Skin epidermis (tissue), 12 donors: Measurements from ENCODE around the gene PHOX2A.
"Not testable (repeated sequence)": the region's sequence is repeated elsewhere in the genome, so short reads cannot be mapped to it uniquely, and the experiment has no call there.

Experiments used
- H3K27ac ChIP-seq, 21 experiments: fragments of 200-600 bp; sonication (generic) in 11 of 21; one replicate each; pipeline ENCODE4 v1.5.0; 2020; ENCODE audit warnings: mild to moderate bottlenecking in 3 of 21, inconsistent platforms in 2 of 21, moderate library complexity in 2 of 21
- H3K4me3 ChIP-seq, 7 experiments: fragments of 200-600 bp; sonication (generic) in 2 of 7; one replicate each; pipeline ENCODE4 v1.5.0; 2020; ENCODE audit warnings: inconsistent platforms in 2 of 7, mild to moderate bottlenecking in 2 of 7, moderate library complexity in 1 of 7

PHOX2A gene

DNA sequence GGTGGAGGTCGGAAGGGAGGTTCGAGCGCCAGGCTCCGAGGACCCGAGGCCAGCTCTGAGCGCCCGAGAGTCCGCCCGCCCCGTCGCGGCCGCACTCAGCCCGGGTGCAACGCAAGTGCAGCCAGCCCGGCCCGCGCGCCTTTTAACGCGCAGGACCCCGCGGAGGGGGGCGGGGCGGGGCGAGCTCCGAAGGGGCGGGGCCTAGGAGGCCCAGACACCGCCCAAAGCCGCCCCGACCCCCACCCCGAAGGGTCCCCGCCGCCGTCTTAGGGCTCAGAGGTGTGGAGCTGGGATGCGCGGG lies at the start of gene PHOX2A:
TSS of gene PHOX2A (minus strand) at position 117 of the 301 bp plus-strand sequence. CDS start 172 bp downstream, outside the sequence.
- peak within 1 kb of the TSS in 2 of 7 experiments; percentile 12 for H3K4me3 ChIP-seq
- H3K27ac ChIP-seq, result no peak within 1 kb of the TSS

DNA sequence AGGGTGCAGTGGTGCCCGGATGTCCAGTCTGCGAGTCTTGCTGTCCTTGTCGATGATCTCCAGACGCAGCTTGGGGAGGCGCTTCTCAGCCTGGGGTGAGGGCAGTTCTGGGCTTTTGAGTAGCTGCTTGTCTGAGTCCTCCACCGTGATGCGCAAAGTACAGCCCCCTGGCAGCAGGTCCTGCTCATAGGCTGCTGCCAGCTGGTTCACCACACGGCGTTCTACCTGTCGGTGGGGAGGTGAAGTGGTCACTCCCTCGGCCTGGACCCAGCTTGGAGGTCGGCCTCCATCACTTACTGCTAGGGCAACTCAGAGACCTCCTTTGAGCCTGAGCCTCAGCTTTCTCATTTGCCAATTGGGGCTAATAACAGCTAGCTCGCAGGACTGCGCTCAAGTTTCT lies 49.4 kb upstream of the PHOX2A start:
- no peak overlapping the region for H3K27ac ChIP-seq
- H3K4me3 ChIP-seq, result no peak overlapping the region

DNA sequence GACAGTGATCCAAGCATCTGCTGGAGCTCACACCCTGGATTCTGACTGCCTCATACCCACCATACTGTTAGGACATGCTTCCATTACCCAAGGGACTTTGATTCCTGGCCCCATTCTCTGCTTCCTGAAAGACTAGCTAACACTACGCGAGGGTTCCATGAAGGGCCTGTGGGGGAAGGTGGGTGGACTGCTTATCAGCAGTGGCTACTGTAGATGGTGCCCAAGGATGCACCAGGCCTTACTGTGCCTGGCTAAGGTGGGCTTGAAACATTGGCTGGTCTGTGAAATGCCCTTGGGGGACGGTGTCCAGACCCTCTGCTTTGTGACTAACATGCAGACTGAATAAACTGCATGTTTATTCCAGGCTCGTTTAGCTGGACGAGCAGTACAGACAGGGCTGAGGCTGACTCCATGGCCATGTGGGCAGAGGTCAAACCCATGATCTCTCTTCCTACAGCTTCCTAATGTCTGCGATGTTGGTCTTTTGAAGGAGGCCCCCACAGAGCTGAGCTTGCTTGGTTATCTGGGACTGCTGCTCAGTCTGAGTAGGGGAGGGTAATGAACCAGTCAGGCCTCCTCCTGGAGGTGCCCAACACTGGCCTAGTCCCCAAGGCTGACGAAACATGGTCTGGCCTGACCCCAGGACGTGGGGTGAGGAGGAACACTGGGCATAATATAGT lies 48.3 kb upstream of the PHOX2A start:
- H3K27ac ChIP-seq, result no peak overlapping the region
- no peak overlapping the region for H3K4me3 ChIP-seq

DNA sequence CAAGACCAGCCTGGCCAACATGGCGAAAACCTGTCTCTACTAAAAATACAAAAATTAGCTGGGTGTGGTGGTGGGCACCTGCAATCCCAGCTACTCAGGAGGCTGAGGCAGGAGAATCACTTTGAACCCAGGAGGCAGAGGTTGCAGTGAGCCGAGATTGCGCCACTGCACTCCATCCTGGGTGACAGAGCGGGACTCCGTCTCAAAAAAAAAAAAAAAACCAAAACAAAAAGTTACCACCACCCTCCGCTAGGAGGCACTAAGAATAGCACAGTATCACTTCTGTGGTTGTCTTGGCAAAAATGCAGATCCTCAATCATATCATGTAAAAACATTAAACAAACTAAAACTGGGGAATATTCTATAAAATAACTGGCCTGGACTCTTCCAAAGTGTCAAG lies 46.8 kb upstream of the PHOX2A start:
- H3K27ac ChIP-seq, H3K4me3 ChIP-seq: not testable (repeated sequence)

DNA sequence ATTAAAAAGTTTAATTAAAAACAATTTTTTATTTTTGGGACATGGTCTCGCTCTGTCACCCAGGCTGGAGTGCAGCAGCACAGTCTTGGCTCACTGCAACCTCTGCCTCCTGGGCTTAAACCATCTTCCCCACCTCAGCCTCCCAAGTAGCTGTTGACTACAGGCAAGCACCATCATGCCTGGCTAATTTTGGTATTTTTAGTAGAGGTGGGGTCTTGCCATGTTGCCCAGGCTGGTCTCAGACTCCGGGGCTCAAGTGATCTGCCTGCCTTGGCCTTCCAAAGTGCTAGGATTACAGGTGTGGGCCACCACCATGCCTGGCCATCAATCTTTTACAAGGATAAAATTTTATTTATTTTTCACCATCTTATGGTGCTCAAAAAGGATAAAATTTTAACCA lies 43.3 kb upstream of the PHOX2A start:
- no peak overlapping the region for H3K27ac ChIP-seq
- H3K4me3 ChIP-seq, result no peak overlapping the region

DNA sequence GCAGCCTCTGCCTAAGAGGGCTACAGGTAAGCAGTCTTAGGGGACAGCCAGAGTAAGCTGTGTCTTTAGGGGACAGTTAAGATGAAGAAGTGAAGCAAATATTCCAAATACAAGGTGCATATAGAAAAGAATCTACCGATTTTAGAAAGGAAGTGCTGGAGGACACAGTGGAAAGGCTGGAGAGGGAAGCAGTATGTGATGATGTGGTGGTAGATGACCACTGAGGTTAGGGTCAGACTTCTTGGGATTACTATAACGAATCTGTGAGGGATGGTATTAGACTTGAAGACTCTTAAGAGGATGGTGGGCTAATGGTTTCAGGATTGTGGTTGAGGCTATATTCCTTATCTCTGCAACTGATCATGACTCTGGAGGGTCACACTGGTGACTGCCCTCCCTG lies 40.0 kb upstream of the PHOX2A start:
- Histone ChIP-seq H3K27ac (no peak overlapping the region), H3K4me3 (no peak overlapping the region)

DNA sequence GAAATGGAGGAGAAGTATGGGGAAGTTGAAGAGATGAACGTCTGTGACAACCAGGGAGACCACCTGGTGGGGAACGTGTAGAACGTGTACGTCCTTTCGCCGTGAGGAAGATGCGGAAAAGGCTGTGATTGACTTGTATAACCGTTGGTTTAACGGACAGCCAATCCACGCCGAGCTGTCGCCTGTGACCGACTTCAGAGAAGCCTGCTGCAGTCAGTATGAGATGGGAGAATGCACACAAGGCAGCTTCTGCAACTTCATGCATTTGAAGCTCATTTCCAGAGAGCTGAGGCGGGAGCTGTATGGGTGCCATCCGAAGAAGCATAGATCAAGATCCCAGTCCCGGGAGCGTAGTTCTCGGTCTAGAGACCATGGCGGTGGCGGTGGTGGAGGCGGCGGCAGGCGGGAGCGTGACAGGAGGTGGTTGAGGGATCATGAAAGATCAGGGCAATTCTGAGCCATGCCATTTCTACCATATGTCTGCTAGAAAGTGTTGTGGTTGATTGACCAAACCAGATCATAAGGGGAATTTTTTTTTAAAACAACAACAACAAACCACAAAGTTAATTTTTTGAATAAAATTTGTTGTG lies 36.8 kb upstream of the PHOX2A start:
- Histone ChIP-seq H3K4me3 (no peak overlapping the region), H3K27ac (no peak overlapping the region)

DNA sequence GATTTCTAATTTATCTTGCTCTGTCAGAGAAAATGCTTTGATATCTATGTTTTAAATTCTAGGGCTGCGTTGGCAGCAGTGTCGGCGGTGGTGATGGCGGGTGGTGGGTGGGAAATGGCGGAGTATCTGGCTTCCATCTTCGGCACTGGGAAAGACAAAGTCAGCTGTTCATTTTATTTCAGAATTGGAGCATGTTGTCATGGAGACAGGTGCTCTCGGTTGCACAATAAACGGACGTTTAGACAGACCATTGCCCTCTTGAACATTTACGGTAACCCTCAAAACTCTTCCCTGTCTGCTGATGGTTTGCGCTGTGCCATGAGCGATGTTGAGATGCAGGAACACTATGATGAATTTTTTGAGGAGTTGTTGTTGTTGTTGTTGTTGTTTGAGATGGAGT lies 36.1 kb upstream of the PHOX2A start:
- H3K4me3 ChIP-seq, result no peak overlapping the region
- no peak overlapping the region for H3K27ac ChIP-seq

DNA sequence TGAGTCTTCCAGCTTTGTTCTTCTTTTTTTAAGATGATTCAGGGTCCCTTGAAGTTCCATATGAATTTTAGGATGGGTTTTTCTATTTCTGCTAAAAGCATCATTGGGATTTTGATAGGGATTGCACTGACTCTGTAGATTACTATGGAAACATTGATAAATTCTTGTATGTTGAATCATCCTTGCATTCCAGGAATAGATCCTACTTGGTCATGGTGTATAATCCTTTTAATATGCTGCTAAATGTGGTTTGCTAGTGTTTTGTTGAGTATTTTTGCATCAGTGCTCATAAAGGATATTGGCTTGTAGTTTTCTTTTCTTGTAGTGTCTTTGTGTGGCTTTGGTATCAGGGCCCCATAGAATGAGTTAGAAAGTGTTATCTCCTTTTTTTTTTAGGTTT lies 34.9 kb upstream of the PHOX2A start:
- no peak overlapping the region for H3K4me3 ChIP-seq
- no peak overlapping the region for H3K27ac ChIP-seq

DNA sequence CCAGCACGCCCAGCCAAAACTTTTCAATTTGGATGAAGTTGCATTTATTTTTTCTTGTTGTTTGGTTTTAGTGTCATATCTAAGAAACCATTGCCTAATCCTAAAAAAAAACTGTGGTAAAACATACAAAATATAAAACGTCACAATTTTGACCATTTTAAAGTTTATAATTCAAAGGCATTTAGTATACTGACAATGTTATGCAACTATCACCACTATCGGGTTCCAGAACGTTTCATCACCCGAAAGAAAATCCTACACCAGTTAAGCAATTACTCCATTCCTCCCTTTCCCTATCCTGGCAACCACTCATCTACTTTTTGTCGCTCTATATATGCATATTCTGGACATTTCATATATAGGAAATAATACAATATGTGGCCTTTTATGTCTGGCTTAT lies 30.5 kb upstream of the PHOX2A start:
- H3K27ac ChIP-seq, result no peak overlapping the region
- no peak overlapping the region for H3K4me3 ChIP-seq

DNA sequence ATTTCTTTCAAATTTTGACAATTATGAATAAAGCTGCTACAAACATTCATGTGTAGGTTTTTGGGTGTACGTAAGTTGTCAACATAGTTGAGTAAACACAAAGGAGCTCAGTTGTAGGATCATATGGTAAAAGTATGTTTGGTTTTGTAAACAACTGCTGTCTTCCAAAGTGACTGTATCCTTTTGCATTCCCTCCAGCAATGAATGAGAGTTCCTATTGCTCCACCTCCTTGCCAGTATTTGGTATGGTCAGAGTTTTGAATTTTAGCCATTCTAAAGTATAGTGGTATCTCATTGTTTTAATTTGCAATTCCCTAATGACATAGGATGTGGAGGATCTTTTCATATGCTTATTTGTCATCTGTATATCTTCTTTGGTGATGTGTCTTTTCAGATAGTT lies 28.0 kb upstream of the PHOX2A start:
- Histone ChIP-seq H3K4me3 (no peak overlapping the region), H3K27ac (no peak overlapping the region)

DNA sequence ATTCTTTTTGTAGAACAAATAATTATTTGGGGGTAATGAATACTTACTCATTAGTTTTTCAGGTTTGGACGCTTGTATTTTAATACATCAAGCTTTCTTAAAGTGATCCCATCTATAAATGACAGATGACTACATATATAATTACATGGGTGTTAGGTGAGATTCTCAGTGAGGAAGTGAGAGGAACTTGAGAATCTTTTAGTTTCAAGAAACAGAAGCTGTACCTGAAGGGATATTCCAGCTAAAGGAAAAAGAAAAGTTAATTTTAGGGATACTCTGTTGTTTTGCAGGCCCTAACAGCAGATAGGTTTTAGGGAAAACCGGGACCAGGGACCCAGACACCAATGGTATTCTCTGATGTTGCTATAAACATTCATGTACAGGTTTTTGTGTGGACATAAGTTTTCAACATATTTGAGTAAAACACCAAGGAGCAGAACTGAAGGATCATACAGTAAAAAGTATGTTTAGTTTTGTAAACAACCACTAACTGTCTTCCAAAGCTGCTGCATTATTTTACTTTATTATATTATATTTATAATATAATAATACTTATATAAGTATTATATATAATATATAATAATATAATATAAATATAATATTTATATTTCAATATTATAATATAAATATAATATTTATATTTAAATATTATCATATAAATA lies 24.1 kb upstream of the PHOX2A start:
- H3K27ac ChIP-seq, result no peak overlapping the region

DNA sequence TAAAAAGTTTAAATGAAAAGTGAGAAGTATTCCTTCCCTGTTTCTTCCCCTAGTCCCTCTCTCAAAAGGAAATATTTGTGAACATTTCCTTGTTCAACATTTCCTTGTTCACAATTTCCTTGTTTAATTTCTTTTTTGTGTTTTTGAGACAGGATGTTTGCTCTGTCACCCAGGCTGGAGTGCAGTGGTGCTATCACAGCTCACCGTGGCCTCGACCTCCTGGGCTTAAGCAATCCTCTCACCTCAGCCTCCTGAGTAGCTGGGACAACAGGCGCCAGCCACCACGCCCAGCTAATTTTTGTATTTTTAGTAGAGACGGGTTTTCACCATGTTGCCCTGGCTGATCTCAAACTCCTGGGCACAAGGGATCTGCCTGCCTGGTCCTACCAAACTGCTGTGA lies 23.0 kb upstream of the PHOX2A start:
- not testable (repeated sequence) for H3K27ac ChIP-seq

More for the DNA sequence above, 24.1 kb upstream of the PHOX2A start:
- no peak overlapping the region for H3K4me3 ChIP-seq

DNA sequence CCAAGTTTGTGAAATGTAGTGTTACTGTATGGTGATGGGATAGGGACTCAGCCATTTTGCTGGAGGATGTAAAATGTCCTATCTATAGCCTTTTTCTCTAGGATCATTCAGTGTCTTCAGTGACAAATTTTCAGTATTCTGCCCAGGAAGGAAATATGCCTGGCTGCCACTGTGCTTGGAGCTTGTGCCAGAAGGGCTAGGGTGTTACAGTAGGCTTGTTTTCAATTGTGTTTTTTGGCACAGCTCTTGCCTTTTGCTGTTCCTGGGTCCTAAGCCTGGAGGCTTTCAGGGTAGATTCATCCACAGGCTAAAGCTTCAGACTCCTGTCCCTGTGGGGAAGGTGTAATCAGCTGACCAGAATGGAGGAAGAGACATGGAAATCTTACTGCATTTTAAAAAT lies 22.0 kb upstream of the PHOX2A start:
- Histone ChIP-seq H3K4me3 (no peak overlapping the region), H3K27ac (no peak overlapping the region)

More for the DNA sequence above, 23.0 kb upstream of the PHOX2A start:
- not testable (repeated sequence) for H3K4me3 ChIP-seq

DNA sequence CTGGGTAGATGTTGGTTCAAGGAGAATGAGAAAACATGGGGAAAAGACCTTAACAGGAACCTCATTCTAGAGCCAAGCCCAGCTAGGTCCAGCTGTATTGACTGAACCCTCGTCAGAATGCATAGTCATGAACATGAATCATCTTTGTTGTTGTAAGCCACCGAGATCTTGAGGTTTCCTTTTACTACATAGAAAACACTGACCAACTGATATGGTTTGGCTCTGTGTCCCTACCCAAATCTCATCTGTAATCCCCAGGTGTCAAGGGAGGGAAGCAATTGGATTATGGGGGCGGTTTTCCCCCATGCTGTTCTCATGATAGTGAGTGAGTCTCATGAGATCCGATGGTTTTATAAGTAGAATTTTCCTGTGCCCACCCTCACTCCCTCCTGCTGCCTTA lies 19.4 kb upstream of the PHOX2A start:
- Histone ChIP-seq H3K4me3 (no peak overlapping the region), H3K27ac (no peak overlapping the region)

DNA sequence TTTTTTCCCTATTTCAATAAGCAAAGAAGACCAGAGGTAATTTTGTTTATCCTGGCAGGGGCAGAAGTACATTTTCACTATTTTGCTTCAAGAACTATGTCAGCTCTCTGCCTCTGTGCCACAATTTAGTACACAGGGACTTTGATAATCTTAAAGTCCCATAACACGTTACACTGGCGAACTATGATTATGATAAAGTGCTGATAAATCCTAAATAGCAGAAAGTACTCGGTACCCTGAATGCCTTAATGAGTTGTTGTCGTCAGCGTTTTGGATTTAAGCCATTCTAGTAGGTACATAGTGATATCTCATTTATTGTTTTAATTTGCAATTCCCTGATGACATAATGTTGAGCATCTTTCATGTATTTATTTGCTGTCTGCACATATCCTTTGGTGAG lies 16.6 kb upstream of the PHOX2A start:
- H3K27ac ChIP-seq, result no peak overlapping the region
- H3K4me3 ChIP-seq, result no peak overlapping the region

DNA sequence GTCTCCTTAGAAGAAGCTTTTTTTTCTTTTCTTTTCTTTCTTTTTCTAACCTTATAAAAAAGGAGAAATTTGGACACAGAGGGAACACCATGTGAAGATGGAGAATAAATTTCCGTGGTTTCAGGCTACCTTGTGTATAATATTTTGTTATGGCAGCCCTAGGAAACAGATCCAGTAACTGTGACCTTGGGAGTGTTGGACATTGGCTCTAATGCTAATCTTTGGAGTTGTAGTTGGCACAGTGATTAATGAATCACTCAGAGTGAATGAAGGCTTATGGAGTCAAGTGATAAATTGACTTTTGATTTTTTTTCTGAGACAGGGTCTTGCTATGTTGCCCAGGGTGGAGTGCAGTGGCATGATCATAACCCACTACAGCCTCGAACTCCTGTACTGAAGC lies 15.5 kb upstream of the PHOX2A start:
- Histone ChIP-seq H3K4me3 (no peak overlapping the region), H3K27ac (no peak overlapping the region)

DNA sequence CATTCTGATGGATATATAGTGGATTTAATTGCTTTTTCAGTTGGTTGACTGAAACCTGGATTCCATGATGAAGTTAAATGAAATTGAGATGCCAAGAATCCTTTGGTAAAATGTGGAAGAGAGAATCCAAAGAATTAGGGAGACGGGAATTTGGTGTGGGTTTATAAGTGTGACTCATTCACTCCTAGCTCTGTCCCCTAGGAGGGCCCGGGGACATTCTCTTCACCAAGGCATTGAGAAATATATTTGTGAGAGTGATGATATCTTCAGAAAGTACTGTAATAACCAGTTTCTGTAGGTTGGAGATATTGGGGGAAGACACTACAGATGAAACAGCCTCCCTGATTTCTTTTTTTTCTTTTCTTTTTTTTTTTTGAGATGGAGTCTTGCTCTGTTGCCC lies 13.6 kb upstream of the PHOX2A start:
- H3K27ac ChIP-seq, result no peak overlapping the region
- no peak overlapping the region for H3K4me3 ChIP-seq

DNA sequence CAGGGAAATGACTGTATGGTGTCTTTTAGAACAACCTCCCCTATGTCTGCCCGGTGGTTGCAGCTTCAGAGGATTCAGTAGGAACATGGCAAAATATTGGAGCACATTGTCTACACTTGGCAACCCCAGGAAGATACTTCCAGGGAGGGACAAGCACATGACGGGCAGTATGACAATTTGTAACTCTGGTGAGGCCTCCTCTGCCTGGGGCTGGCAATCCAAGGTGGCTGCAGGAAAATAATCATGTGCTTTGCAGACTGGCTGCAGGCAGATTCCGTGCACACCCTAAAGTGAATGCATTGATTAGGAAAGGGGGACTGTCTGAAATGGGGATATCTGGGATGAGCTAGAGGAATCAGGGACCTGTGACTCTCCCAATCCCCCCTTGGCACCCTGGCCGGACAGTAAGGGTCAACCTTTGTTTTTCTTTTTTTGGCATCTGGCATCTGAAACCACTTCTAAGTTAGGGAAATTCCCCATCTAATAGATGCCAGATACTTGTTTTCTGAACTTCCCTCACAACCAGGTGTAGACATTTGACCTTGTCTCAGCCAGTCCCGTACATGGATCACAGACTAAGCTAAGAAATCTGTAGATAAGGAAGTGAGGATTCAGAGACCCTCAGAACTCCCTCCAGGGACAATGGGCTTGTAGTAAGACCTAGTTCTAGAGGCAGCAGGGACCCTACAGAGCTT lies 10.5 kb upstream of the PHOX2A start:
- no peak overlapping the region for H3K27ac ChIP-seq
- H3K4me3 ChIP-seq, result no peak overlapping the region

DNA sequence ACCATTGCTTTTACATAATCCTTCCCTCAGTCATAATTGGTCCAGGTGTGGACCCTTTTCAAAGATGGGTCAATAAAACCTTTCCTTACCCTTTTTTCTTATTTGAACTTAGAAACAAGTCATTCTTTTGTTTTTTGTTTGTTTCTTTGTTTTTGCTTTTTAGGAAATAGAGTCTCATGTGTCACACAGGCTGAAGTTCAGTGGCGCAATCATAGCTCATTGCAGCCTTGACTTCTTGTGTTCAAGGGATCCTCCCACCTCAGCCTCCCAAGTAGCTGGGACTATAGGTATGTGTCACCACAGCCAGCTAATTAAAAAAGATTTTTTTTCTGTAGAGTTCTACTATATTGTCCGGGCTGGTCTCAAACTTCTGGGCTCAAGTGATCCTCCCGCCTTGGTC lies 9.4 kb upstream of the PHOX2A start:
- no peak overlapping the region for H3K4me3 ChIP-seq
- no peak overlapping the region for H3K27ac ChIP-seq

DNA sequence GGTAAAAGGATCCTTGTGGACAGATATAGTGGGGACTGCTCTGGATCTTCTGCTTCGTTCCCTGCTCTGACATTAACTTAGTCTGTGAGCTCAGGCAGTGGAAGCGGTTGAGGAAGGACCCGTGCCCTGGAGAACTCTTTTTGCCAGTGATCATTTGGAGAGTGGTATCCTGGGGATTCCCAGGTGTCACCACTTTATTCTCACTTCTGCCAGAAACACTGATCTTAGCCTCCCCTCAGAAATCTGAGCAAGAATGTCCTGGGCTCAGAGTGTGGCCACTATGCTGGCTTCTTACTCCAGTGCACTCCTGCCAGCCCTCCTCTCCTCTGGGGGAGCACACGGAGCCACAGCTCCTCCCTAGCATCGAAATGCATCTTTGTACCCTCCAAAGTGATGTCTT lies 7.6 kb upstream of the PHOX2A start:
- no peak overlapping the region for H3K4me3 ChIP-seq
- H3K27ac ChIP-seq, result no peak overlapping the region
